BJ (cell line): ENCODE measurements around the gene PDE4D. TPM values are rescaled to one million over a fixed set of nuclear protein-coding genes. Genes with fewer than 3 reads are reported as not detected.

Experiments
- CTCF ChIA-PET: fragments of 350-600 bp; formaldehyde crosslinking; extraction: SDS; loops from one replicate; lab custom pipeline; 2021; ENCODE audit warnings: antibody characterized with exemption, inconsistent platforms; lab: Yijun Ruan, JAX
- POLR2A ChIA-PET: fragments of 300-600 bp; sonication (Branson Sonifier 250); formaldehyde crosslinking; extraction: SDS; loops from one replicate; lab custom pipeline; 2021; ENCODE audit warnings: antibody characterized with exemption; lab: Charles Lee
- DNase-seq: peaks from one replicate; pipeline ENCODE4 v3.0.0-alpha.2; 2011; ENCODE audit warnings: low read depth
- H3K27me3 ChIP-seq: 2 replicates; pipeline ENCODE4 v1.6.0; 2011; ENCODE audit warnings: low read length; ENCODE audit not compliant: control insufficient read depth, insufficient read depth
- H3K36me3 ChIP-seq: 2 replicates; pipeline ENCODE4 v1.5.1; 2011; ENCODE audit warnings: low read length; ENCODE audit not compliant: control insufficient read depth, insufficient read depth
- H3K4me3 ChIP-seq: 2 replicates; pipeline ENCODE4 v1.5.1; 2011; ENCODE audit warnings: low read depth, mild to moderate bottlenecking, control low read depth, low read length
- CTCF ChIP-seq: IDR thresholded peaks from 2 replicates; pipeline ENCODE4 v1.5.1; 2011; ENCODE audit warnings: low read depth, mild to moderate bottlenecking, control low read depth, inconsistent platforms, low read length, moderate library complexity; ENCODE audit not compliant: insufficient read depth
- polyA plus RNA-seq: library from polyadenylated mRNA; depleted of rRNA; stranded (reverse); fragments of >200 nt; gene quantifications from 2 replicates; pipeline ENCODE4 v1.2.3, GENCODE V29; 2011

PDE4D gene
- polyA plus RNA-seq, 1 experiment = 2.8 TPM

DNA sequence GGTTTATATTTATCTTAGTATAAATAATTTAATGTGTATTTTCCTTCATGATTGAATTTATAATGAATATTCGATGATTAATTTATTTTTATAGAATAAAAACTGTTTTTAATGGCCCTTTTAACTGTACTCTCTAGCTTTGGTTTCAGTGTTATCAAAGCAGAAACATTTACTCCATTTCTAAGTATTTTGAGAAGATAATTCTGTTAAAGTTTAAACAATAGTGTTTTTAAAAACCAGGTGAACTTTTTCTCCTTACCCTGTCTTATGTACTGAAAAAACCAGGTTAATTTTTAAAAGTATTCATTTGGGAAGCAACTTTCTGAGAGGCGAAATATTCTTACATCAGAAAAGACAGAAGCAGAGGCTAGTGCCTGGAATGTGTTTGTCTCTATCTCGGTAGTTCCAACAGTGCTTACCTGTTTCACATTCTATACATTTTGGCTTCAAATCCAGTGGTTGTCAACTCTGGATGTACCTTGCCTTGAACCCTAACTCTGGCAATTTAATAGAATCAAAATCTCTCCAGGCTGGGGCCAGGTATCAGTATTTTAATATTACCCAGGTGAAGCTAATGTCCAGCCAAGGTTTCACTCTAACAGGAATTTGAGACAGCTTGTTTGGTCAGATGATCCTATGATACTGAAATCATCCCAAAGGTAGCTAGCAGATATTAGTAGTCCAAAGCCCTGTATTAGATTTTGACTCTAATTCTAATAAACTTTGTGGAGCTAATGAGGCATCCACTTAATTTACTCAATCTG is 434.4 kb downstream of the PDE4D start:
- ChIA-PET CTCF (interaction anchor here (0.7 kb wide), 1 partner anchor 24 kb away, joined by 3 read pairs; no protein-coding TSS in a partner anchor), POLR2A (no interaction called here)
- Histone ChIP-seq H3K4me3 (no peak overlapping the region), H3K27me3 (no peaks in the 10 kb centered on the region), H3K36me3 (no peaks in the 10 kb centered on the region)
- DNase-seq = no peak
- no peak for TF ChIP-seq CTCF

GRCh38 chr5:59458321-59458720 is 435.2 kb downstream of the PDE4D start:
- DNase-seq = no peak
- Histone ChIP-seq H3K27me3 (no peaks in the 10 kb centered on the region), H3K36me3 (no peaks in the 10 kb centered on the region), H3K4me3 (no peak overlapping the region)
- TF ChIP-seq CTCF = no peak
- ChIA-PET CTCF (no interaction called here), POLR2A (no interaction called here)

GRCh38 chr5:59449905-59450644 is 443.5 kb downstream of the PDE4D start:
- TF ChIP-seq CTCF = peak; percentile 20; the same call in 1 of the 2 replicates
- DNase-seq = no peak
- Histone ChIP-seq H3K27me3 (no peaks in the 10 kb centered on the region), H3K36me3 (no peaks in the 10 kb centered on the region), H3K4me3 (no peak overlapping the region)
- ChIA-PET POLR2A (no interaction called here), CTCF (no interaction called here)

DNA sequence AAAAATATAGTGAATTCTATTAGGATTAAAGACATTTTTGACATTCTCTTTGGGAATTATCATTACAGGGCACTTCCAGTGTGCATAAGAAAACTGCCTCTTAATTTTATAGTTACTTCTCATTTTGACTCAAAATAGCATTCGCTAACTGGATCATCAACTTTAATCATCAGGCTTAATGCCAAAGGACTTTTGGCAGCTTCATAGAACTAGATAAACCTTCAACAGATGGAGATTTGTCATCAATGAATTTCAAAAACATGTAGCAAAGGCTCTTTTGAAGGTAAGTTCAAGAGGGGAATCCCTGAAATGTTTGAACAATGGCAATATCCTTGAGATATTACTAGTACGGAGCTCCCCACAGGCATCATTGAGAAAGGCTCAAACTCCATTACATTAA is 447.2 kb downstream of the PDE4D start:
- no peak for TF ChIP-seq CTCF
- no peak overlapping the region for H3K4me3 ChIP-seq
- no peaks in the 10 kb centered on the region for H3K36me3 ChIP-seq
- no peak for DNase-seq
- H3K27me3 ChIP-seq = no peaks in the 10 kb centered on the region
- POLR2A ChIA-PET = no interaction called here
- CTCF ChIA-PET = no interaction called here

- TF ChIP-seq CTCF = no peak
- Histone ChIP-seq H3K36me3 (no peaks in the 10 kb centered on the region), H3K27me3 (no peaks in the 10 kb centered on the region), H3K4me3 (no peak overlapping the region)
- DNase-seq = no peak
- ChIA-PET POLR2A (no interaction called here), CTCF (no interaction called here)
These were observed 447.8 kb downstream of the PDE4D start for GRCh38 chr5:59445741-59446140.
